HG03571 (cell line): ENCODE measurements around the gene PLEKHB2.
"Not testable (repeated sequence)": the region's sequence is repeated elsewhere in the genome, so short reads cannot be mapped to it uniquely, and the experiment has no call there.

Experiments used
- ATAC-seq: cut with Tn5 transposase; IDR thresholded peaks from one replicate; pipeline ENCODE4 v1.9.1; 2021; ENCODE audit not compliant: unreplicated experiment

The PLEKHB2 gene

GRCh38 chr2:131093696-131094462 is 11.3 kb upstream of the PLEKHB2 start:
- peak; percentile 66 for ATAC-seq

- ATAC-seq: no peak
Observed at GRCh38 chr2:131094463-131095281, 10.5 kb upstream of the PLEKHB2 start.

DNA sequence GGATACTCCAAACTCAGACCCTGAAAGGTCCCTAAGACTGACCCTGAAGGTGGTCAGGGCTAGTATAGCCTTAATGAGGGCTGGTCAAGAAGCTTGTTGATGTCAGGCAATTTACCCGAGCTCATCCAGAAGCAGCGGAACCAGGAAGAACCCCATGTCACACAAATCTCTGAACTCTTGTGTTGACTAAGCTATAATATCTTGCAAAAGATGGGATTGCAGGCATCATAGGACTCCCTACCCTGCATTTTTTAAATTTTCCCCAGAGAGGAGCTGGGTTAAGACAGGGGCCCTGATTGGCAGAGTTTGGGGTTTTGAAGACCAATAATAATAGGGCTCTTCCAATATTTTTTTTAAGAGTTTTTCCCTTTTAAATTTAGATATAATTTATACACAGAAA is 2.0 kb upstream of the PLEKHB2 start:
- ATAC-seq: no peak

- ATAC-seq: peak; percentile 70
Observed at GRCh38 chr2:131104487-131105155, 515 bp upstream of the PLEKHB2 start.

- ATAC-seq: peak; percentile 35
Observed at GRCh38 chr2:131105950-131106801, 1.0 kb downstream of the PLEKHB2 start.

GRCh38 chr2:131112529-131112928 is 7.4 kb downstream of the PLEKHB2 start:
- ATAC-seq: no peak

DNA sequence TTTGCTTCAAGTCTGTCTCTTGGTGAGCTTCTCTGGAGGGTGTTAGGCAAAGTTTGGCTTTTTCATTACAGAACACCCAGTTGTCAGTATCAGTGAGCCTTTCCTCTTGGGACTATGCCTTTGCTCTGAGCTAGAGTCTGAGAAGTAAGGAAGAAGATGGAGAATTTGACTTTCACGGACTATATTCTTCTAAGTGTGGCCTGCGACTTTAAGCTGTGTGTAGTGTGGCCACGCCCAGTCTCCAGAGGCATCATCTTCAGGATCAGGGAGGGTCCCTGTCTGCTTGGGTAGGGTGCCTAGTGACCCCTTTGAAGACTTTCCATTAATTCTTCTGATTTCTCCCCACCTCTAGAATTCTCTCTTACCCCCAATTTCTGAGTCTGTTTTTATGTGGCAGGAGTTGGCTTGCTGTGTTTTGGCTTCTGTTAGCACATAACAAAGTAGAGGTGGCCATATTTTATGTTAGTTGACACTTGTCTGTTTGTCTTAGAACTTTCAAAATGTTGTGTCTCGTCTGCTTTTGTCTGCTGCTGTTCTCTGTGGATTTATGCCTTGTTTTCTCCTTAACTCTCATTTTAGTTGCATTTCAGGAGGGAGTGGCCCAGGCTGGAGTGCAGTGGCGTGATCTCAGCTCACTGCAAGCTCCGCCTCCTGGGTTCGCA is 8.6 kb downstream of the PLEKHB2 start:
- no peak for ATAC-seq

- ATAC-seq: not testable (repeated sequence)
Observed at GRCh38 chr2:131114950-131115349, 9.8 kb downstream of the PLEKHB2 start.

DNA sequence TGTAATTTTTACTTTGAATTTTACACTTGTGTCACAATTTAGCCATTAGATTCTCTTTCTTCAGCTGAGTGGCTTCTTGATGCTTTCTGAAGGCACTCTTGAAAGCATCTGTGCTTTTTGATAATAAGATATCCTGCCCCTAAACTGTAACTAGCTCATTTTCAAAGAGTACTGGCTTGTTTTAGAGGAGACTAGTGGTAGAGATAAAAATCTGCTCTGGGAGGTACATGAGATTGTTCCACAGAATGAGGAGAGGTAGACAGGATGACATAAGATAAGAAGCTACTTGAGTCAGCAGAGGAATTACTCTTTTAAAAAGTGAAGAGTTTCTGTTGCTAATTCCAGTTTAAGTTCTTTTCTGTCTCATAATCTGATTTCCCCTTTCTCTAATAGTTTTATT is 10.6 kb downstream of the PLEKHB2 start:
- ATAC-seq: no peak

GRCh38 chr2:131120815-131121317 is 15.7 kb downstream of the PLEKHB2 start:
- ATAC-seq: no peak

- ATAC-seq: no peak
Observed at GRCh38 chr2:131121464-131121863, 16.3 kb downstream of the PLEKHB2 start.

- ATAC-seq: no peak
Observed at GRCh38 chr2:131122496-131122895, 17.4 kb downstream of the PLEKHB2 start.

- no peak for ATAC-seq
Observed at GRCh38 chr2:131123192-131123591, 18.1 kb downstream of the PLEKHB2 start.

DNA sequence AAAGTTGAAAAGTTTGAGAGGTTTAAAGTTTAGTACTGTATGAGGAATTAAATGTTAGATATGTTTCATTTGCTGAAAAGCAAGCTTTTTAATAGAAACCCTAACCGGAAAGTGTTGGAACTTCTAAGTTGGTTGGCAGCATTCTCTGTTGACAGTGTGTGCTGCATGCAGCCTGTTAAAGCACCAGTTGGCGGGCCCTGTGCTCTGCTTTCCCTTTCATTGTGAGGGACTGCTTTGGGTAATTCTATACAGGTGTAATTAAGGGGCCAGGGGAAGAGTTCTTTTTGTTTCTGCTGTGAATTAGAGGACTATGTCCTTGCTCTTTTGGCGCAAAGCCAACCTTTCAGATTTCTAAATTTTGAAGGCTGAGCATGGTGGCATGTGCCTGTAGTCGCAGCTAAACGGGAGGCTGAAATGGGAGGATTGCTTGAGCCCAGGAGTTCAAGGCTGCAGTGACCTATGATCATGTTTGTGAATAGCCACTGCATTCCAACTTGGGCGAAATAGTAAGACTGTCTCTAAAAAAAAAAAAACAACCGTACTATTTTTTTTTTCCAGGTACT is 20.1 kb downstream of the PLEKHB2 start:
- no peak for ATAC-seq

- ATAC-seq: no peak
Observed at GRCh38 chr2:131126436-131126835, 21.3 kb downstream of the PLEKHB2 start.

DNA sequence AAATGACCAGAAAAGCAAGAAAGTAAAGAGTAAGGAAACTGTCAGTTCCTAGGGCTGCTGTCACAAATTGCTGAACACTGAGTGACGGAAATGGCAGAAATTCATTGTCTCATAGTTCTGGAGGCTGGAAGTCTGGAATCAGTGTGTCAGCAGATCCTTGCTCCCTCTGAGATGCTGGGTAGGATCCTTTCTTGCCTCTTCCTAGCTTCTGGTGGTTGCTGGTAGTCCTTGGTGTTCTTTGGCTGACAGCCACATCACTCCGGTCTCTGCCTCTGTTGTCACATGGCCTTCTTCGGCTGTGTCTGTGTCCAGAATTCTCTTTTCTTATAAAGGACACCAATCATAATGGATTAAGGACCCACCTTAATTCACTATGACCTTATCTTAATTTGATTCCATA is 21.9 kb downstream of the PLEKHB2 start:
- ATAC-seq: no peak

DNA sequence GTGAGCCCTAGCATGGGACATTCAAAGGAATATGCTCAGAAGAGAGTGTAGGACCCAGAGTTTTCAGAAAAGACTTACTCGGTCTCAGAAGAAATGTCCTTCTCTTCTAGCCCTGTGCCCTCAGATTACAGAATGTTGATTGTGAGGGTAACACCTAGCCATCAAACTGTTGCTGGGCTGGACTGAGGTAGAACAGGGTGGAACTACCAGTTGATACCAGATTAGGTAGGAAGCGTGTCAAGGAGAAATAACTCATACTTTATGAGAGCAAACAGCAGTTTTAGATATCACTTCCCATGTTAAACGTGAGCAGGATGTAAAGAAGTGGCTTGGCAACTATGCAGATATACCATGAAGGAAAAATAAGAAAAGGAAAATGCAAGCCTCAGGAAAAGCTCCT is 22.8 kb downstream of the PLEKHB2 start:
- no peak for ATAC-seq

GRCh38 chr2:131130298-131130596 is 25.1 kb downstream of the PLEKHB2 start:
- no peak for ATAC-seq

DNA sequence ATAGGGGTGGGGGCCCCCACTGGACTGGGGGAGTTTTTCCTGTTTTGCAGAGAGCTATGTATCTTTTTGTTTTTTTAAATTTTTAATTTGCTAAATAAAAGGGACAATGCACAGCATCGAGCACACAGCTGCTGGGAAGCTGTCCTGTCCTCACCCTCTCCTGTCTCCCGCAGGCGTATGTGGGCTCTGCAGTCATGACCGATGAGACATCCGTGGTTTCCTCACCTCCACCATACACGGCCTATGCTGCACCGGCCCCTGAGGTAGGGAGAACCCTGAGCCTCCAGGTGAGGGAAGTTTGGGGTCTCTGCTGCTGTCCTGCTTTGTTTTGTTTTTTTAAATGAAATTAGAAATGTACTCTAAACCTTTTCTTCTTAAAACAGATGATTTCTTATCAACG is 27.6 kb downstream of the PLEKHB2 start:
- ATAC-seq: no peak

GRCh38 chr2:131140581-131140980 is 35.4 kb downstream of the PLEKHB2 start:
- no peak for ATAC-seq
